Astrocyte of the cerebellum (primary cell): ENCODE measurements around the gene UQCR10.

ENCODE experiments used
- DNase-seq: peaks from one replicate; pipeline ENCODE4 v3.0.0-alpha.2; 2011; ENCODE audit warnings: low read depth
- H3K4me3 ChIP-seq: 2 replicates; pipeline ENCODE4 v1.5.1; 2011; ENCODE audit warnings: mild to moderate bottlenecking, low read depth, low read length, moderate library complexity
- CTCF ChIP-seq: IDR thresholded peaks from 2 replicates; pipeline ENCODE4 v1.5.1; 2012; ENCODE audit warnings: low read length, low read depth, moderate library complexity, mild to moderate bottlenecking; ENCODE audit errors: missing control alignments
- in situ Hi-C: cut with HindIII; loops from 2 replicates; pipeline ENCODE4 v1.10.0; 2017; ENCODE audit warnings: low sequenced_read_pairs

The UQCR10 gene

DNA sequence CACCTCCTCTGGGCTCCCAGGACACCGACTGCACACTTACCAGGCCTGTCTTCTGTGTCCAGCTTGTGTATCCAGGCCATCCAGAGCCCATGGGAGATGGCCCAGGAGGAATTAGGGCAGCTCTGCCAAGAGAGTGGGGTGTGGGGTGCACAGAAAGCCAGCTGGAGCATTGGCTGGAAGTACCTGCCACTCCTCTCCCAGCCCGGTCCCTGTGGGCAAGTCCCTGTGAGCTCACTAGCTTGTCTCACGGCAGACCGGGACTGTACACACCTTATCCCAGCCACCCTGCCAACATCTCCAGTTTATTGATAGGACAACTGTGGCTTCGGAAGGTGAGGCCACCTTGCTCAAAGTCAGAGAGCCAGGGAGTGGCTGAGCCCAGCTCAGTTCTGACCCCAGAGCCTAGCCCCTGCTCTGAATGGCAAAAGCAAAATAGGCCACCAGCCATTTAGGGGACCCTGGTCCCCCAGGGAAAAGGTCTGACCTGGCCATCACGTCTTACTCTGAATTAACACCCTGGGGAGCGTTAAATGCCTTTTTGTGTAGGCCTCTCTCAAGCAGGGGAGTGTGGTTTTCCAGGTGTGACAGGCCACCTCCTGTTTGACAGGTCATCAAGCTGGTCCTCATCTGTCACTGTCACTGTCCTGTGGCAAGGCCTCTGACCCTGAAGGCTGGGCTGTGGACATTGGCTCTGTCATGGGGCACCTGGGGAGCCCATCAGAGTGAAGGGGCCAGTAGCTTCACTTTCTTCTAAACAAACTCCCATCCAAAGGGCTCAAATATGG, 15.1 kb downstream of the UQCR10 start:
- in situ Hi-C loops = no loop called here
- no peak for DNase-seq
- TF ChIP-seq CTCF = no peak
- H3K4me3 ChIP-seq = no peak overlapping the region

DNA sequence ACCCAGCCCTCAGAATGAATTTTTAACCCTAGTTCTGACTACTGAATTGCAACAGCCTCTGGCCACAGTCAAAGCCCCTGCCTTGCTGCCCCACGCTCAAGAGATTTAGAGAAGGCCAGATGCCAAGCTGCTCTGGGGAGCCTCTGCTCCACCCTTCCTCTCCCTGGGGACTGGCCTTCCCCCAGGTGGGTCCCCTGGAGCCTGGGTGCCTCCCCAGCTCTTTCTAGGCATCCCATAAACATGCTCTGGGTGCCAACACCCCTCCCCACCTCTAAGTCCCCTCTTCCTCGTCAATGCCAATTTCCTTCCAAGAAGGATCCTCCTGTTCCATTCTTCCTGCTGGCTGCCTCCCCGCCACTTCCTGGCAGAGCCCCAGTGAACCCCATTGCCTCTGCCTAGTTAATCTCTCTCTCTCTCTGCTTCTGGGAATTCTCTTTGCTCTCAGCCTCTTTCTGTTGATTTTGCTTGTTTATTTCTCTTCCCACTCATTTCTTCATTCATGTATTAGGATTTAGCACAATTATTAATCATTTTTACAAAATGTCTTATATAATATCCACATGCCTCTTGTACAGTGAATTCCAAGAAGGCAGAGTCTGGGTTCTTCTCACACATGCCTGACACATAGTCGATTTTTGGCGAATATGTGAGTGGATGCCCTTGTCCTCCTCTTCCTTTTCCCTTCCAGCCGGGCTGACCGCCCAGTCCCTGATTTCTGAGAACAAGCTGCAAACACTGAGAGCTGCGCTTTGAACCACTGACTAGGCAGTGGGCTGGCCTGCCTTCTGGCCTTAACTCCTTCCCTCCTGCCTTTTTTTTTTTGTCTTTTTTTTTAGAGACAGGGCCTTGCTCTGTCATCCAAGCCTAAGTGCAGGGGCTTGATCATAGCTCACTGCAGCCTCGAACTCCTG, 17.5 kb downstream of the UQCR10 start:
- in situ Hi-C loops = no loop called here
- no peak for TF ChIP-seq CTCF
- DNase-seq = no peak
- no peak overlapping the region for H3K4me3 ChIP-seq

- no peak for TF ChIP-seq CTCF
- in situ Hi-C loops = no loop called here
- H3K4me3 ChIP-seq = no peak overlapping the region
- no peak for DNase-seq
Measured at GRCh38 chr22:29786031-29786430, 18.9 kb downstream of the UQCR10 start.

DNA sequence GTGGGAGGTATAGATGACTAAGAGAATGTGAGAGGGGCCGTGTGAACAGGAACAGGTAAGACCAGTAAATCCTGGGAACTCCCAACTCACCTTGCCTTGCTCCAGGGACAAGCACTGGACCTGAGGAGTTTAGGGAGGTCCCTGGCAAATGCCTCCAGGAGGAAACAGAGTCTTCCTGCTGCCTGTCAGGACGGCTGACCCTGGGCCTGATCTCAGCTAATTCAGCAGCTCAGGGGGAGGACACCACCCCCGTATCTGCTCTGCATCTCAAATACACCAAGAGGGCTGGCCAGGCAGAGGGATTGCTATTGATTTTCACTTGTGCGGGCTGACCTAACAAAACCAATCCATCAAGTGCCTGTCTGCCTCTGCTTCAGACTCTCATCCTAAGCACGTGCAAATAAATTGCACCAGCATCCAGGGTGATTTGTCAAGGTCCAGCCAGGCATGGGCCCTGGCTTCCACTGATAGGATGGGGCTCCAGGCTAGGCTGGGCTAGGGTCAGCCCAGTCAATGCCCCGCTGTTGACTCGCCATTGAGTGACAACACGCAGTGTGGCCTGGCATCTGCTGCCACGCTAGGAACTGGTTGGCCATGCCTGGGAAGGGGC, 20.3 kb downstream of the UQCR10 start:
- in situ Hi-C loops = no loop called here
- no peak for TF ChIP-seq CTCF
- H3K4me3 ChIP-seq = no peak overlapping the region
- no peak for DNase-seq

GRCh38 chr22:29788339-29789279, 21.4 kb downstream of the UQCR10 start:
- no peak for DNase-seq
- no peak for TF ChIP-seq CTCF
- no peak overlapping the region for H3K4me3 ChIP-seq
- in situ Hi-C loops = no loop called here
